Cortex of kidney (tissue), 1 donor: ENCODE measurements around the gene MFN2.
"Not testable (repeated sequence)": the region's sequence is repeated elsewhere in the genome, so short reads cannot be mapped to it uniquely, and the experiment has no call there.

Experiments used
- DNase-seq: peaks from one replicate; lab custom pipeline; 2025; lab: John Stamatoyannopoulos, UW

Gene MFN2

GRCh38 chr1:11979851-11980675 lies at the start of gene MFN2:
Gene MFN2 (plus strand): TSS chr1:11980444. CDS start chr1:11989169, 8,725 bp downstream.
- DNase-seq: peak; percentile 82

DNA sequence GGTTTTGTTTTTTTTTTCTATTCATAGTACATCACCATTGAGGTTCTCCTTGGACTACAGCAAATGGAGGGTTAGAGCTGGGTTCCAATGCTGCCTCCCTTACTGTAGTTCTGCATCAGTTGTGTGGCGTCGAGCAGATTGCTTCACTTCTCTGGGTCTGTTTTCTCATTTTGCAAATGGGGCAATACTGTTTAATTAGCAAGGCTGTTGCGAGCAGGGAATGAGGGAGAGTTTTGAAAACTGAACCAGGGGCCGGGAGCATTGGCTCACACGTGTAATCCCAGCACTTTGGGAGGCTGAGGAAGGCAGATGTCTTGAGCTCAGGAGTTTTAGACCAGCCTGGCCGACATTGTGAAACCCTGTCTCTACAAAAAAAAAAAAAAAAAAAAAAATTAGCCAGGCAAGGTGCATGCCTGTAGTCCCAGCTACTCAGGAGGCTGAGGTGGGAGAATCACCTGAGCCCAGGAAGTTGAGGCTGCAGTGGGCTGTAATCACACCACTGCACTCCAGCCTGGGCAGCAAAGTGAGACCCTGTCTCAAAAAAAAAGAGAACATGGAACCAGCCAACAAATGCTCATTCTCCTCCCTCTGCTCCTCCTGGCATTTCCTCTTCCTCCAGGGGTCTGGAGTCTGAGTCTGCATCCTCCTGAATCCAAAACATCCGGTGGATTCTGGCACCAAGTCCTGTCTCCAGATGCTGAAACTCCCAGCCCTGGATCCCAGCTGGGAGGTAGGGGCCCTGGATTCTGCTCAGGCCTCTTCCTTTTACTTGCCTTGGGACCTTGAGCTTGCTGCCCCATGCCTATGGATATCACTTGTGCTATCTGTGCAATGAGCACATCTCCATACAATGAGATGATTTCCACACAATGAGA lies 49.4 kb upstream of the MFN2 start:
- DNase-seq: no peak

GRCh38 chr1:11931845-11932244 lies 48.4 kb upstream of the MFN2 start:
- DNase-seq: no peak

DNA sequence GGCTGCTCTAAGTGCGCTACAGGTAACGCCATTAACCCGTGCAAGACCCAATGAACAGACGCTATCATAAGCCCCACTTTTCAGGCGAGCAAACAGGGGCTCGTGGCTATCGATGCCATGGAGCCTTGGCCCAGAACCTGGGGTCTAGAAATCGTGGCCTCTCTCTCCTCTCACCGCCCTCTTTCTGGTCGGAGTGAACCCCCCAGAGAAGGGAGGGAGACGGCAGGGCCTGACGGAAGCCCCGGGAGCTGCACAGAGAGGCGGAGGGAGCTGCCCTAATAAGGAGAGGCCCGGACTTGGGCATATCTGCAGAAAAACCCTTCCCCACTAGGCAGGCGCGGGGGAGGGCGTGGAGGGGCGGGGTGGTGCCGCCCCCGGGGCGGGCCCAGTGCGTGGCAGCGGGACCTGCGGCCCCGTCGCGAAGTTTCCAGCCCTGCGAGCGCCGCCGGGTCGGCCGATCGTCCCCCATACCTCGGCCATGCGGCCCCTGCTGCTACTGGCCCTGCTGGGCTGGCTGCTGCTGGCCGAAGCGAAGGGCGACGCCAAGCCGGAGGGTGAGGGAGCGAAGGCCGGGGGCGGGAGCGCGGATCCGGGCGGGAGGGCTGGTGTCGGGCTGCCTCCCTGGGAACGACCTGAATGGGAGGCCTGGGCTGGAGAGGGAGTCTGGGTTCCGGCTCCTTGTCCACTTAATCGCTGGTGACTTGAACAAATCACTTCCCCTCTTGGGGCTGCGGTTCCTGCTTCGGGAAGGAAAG lies 45.8 kb upstream of the MFN2 start, which contains the start of gene PLOD1:
Gene PLOD1, plus strand, starts transcription at position 416 of the 755 bp plus-strand sequence. Its CDS starts 63 bp downstream, at position 479.
- DNase-seq: no peak

GRCh38 chr1:11935057-11935412 lies 45.2 kb upstream of the MFN2 start:
- no peak for DNase-seq

GRCh38 chr1:11935733-11936132 lies 44.5 kb upstream of the MFN2 start:
- not testable (repeated sequence) for DNase-seq

GRCh38 chr1:11938722-11939526 lies 41.3 kb upstream of the MFN2 start:
- DNase-seq: no peak

DNA sequence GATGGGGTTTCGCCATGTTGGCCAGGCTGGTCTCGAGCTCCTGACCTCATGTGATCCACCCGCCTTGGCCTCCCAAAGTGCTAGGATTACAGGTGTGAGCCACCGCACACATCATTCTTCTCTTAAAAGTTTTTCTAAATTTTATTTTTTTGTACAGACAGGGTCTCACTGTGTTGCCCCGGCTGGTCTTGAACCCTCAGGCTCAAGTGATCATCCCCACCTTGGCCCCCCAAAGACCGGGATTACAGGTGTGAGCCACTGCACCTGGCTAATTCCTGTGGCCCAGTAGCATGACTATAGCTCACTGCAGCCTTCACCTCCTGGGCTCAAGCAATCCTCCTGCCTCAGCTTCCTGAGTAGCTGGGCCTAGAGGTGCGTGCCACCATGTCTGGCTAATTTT lies 40.5 kb upstream of the MFN2 start:
- not testable (repeated sequence) for DNase-seq

DNA sequence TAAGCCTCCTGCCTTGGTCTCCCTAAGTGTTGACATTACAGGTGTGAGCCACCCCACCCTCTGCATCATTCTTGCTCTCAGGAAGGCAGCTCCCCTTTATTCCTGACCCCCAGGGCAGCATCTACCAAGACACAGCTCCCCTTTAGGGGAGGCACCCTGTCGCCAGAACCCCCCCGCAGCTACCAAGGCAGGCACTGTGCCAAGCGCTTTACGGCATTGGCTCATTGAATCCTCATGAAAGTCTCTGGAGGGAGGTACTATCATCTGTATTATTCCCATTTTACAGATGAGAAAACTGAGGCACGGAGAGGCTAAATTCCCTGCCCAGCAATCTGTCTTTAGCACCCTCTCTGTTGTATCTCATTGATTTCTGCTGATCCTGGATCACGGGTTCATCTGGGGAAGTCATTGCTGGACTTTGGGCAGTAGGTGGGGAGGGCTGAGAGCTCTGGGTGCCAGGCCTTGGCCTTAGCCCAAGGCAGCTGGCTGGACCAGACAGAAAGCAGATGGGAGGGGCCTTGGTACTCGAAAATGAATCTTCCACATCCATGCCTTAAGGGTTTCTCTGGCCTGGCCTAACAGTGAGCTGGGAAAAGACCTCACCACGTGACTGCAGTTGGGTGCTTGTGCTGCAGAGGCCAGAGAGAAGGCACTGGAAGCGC lies 39.9 kb upstream of the MFN2 start:
- no peak for DNase-seq

GRCh38 chr1:11942280-11942679 lies 38.0 kb upstream of the MFN2 start:
- no peak for DNase-seq

DNA sequence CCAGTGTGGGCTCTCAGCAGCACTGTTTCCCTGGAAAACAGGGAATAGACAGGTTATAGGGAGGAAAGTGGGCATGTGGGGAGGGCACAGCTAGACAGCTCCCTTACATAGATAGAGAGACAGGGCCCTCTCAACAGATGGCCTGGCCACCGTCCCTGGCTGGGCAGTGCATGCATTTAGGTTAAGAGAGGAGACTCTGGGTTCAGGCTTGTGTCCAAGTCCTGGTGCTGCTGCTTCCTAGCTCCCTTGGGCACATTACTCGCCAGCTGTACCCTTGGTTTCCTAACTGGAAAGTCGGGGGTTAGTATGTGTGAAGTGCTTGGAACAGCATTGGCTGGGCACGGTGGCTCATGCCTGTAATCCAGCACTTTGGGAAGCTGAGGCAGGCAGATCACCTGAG lies 36.6 kb upstream of the MFN2 start:
- no peak for DNase-seq

GRCh38 chr1:11944358-11944931 lies 35.8 kb upstream of the MFN2 start:
- DNase-seq: no peak

DNA sequence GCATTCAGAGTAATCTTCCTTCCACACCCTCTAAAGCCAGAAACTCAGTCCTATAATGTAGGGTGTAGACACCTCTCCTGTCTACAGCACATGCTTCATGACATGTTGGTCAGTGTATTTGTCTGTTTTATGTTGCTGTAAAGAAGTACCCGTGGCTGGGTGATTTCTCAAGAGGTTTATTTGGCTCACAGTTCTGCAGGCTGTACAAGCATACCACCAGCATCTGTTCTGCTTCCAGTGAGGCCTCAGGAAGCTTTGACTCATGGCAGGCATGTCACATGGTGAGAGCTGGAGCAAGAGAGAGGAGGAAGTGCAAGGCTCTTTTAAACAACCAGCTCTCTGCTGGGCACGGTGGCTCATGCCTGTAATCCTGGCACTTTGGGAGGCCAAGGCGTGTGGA lies 33.6 kb upstream of the MFN2 start:
- DNase-seq: no peak

DNA sequence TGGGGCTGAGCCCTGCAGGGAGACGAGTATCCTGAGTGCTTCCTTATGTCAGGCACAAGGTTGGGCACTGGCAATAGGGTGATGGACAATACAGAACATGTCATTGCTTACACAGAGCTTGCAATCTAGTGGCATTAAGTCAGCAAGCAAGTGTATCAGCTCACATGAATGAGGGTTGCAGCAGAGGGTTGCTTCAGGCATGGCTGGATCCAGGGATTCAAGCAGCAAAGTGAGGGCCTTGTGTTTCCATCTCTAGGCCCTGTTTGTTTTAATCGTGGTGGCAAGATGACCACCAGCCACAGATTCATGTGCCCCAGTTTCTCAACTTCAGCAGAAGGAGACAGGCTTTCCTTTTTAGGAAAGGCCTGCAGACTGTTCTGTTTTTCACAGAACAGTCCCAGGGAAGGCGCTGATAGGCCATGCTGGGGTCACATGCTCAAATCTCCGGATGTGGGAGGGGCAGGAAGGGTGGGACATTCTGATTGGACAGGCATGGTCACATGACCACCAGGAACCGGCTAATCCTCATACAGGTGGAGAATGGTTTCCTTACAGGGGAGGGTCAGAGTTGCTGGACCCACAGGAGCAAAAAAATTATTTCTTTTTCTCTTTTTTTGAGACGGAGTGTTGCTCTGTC lies 31.3 kb upstream of the MFN2 start:
- DNase-seq: no peak

DNA sequence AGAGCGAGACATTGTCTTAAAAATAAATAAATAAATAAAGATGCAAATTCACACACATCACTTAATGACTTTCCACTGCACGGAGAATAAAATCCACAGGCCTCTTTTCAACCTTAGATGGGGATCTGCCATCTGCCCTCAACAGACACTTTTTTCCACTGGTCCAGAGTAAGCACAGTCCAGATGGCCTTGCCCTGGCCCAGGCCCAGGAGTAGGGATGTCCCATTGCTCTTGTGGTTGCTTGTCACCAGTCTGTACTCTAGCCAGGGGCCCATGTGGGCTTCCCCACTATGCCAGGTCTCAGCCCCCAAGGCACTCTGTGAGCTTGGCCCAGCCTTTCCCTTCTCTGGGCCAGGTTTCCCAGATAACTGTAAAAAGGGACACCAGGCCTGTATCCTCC lies 28.3 kb upstream of the MFN2 start:
- DNase-seq: no peak

GRCh38 chr1:11952455-11953109 lies 27.7 kb upstream of the MFN2 start:
- no peak for DNase-seq

GRCh38 chr1:11955221-11955620 lies 25.0 kb upstream of the MFN2 start:
- DNase-seq: no peak

DNA sequence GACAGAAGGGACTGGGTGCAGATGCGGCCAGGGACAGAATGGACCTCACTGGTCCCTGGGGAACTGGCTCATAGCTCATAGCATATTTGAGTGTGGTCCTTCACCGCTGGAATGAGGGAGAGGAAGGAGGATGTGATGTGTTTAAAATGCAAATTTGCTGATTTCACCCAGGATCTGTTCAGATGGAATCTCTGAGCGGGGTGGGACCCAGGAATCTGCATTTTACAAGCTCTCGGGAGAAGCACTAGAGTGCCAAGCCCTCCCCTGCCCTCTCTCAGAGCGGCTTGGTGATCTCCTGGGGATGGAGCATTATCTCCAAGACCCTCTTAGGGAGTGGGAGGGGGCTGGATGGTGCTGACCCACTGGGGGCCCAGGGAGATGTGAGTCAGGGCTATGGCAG lies 22.8 kb upstream of the MFN2 start:
- DNase-seq: no peak

- no peak for DNase-seq
Observed at GRCh38 chr1:11957897-11958296, 22.3 kb upstream of the MFN2 start.

- DNase-seq: no peak
Observed at GRCh38 chr1:11960276-11960675, 20.0 kb upstream of the MFN2 start.
